Effector memory CD4-positive, alpha-beta T cell (primary cell): Measurements from ENCODE around the gene RNASEL.
A peak's percentile ranks its signal among the peaks of the same experiment; 100 is the strongest.

Experiments
- DNase-seq, 3 donors: peaks; one replicate each; pipeline ENCODE4 v3.0.0-alpha.2; 2020
- H3K27ac ChIP-seq: 2 replicates; pipeline ENCODE4 v1.7.0; 2013; ENCODE audit warnings: mild to moderate bottlenecking, low read length, moderate library complexity; ENCODE audit not compliant: insufficient read depth, poor library complexity, severe bottlenecking
- H3K27me3 ChIP-seq: replicated peaks from 2 replicates; pipeline ENCODE4 v1.7.0; 2013; ENCODE audit warnings: mild to moderate bottlenecking, low read length; ENCODE audit not compliant: insufficient read depth, control insufficient read depth, poor library complexity, severe bottlenecking
- H3K36me3 ChIP-seq: 2 replicates; pipeline ENCODE4 v1.7.0; 2013; ENCODE audit warnings: mild to moderate bottlenecking, low read length, moderate library complexity; ENCODE audit not compliant: control insufficient read depth, insufficient read depth
- H3K4me1 ChIP-seq: 2 replicates; pipeline ENCODE4 v1.7.0; 2013; ENCODE audit warnings: low read length, mild to moderate bottlenecking; ENCODE audit not compliant: control insufficient read depth, insufficient read depth, poor library complexity, severe bottlenecking
- H3K4me3 ChIP-seq: 2 replicates; pipeline ENCODE4 v1.7.0; 2013; ENCODE audit warnings: low read length, low read depth, mild to moderate bottlenecking; ENCODE audit not compliant: insufficient read depth, poor library complexity, severe bottlenecking
- H3K9me3 ChIP-seq: 2 replicates; pipeline ENCODE4 v1.7.0; 2013; ENCODE audit warnings: mild to moderate bottlenecking, low read length, moderate library complexity; ENCODE audit not compliant: control insufficient read depth

RNASEL gene

DNA sequence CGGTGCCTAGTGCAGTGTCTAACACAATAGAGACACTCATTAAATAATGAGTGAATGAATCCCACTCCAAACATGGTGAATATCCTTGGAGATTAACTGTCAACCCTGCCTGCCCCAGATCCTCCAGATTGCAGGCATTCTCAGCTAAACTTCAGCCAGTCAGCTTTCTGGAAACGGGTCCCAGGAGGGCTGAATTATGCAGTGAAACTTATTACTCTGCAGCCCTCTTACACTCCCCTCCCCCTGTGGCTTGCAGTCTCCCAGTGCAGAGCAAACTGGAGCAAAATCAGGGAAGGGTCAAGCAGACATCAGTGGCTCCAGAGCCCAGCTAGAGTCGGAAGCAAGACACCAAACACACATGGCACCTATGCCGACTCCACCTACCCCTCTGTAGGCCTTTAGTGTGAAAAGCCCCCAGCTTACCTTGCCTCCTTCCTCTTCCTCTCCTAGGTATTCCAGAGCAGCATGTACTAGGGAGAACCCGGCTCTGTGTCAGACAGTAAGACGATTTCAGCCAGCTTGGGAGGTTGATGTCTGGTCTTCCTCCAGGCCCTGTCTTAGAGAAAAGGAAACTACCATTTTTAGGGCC is 21.6 kb upstream of the RNASEL start:
- no peaks in the 10 kb centered on the region for H3K27me3 ChIP-seq
- no peaks in the 10 kb centered on the region for H3K9me3 ChIP-seq
- peaks cover 16% of the 10 kb centered on the region for H3K4me1 ChIP-seq
- no peak overlapping the region for H3K27ac ChIP-seq
- DNase-seq = no peak
- H3K4me3 ChIP-seq = no peak overlapping the region
- H3K36me3 ChIP-seq = no peaks in the 10 kb centered on the region

DNA sequence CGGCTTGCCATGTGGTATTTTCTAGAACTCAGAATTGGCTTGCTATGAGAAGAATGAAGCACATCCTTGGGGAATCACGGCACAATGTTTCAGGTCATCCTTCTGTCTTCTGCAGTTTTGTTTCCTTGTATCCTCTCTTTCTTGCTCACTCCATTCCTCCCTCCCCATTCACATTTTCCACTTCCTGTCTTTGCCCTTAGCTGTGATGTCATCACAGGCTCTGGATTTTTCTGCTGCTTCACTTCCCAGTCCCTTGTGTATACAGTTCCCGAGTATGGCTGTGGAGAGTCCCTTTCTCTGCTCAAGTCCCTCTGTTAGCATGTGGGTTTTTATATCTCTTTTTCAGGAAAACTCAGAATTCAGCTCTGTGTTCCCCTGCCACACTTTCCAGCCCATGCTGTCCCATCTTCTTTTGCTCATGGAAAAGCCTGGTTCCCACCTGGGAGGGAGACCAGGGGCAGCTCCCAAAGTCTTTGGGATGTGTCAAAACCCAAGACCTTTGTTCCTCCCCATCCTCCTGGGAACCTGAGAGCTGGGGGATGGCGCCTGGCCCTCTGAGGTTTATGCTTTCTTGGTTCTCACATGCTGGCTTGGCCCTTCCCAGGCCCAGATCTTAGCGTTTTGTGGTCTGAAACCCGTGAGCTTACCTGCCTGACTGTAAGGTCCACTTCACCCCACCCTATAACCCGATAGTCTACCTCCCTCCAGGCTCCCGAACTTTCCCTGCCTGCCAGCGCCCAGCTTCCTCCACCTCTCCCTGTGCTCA is 20.0 kb upstream of the RNASEL start:
- Histone ChIP-seq H3K4me1 (peaks cover 7% of the 10 kb centered on the region), H3K4me3 (no peak overlapping the region), H3K36me3 (no peaks in the 10 kb centered on the region), H3K27ac (no peak overlapping the region), H3K27me3 (no peaks in the 10 kb centered on the region), H3K9me3 (no peaks in the 10 kb centered on the region)
- DNase-seq = no peak

DNA sequence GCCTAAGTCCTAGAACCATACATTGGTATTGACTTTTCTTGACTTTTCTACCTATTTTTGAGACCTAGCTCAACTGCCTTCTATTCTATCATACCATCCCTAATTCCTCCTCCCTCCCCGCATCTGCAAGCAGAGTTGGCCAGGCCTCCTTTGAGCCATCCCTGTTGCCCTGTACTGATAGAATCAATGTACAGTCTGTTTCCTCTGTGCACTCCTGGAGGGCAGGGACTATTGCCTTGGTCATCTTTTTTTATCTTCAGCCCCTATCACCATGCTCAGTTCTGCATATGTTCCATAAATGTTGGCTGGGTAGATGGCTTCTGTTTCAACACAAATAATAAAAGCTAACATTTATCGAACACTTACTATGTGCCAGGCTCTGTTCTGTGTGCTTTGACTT is 19.2 kb upstream of the RNASEL start:
- Histone ChIP-seq H3K27me3 (no peaks in the 10 kb centered on the region), H3K36me3 (no peaks in the 10 kb centered on the region)

DNA sequence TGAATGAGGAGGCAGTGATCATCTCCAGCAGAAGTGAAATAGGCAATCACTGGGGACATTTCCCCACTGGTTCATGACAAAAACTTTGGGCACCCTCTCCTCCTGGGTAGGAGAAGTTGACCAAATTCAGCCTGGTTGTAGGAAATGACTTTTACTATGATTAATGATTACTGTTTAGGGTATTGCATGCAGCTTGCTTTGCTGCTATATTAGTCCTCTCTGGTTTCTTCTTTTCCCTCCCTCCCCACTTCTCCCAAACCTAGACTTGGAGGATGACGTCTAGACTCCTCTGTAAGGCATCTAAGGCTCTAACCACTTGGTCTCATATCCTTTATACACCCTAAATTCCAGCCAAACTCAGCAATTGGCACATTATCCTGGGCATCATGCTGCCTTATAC is 18.5 kb upstream of the RNASEL start:
- no peak for DNase-seq
- H3K27me3 ChIP-seq = no peaks in the 10 kb centered on the region
- no peak overlapping the region for H3K4me3 ChIP-seq
- no peak overlapping the region for H3K27ac ChIP-seq
- no peaks in the 10 kb centered on the region for H3K9me3 ChIP-seq
- no peaks in the 10 kb centered on the region for H3K36me3 ChIP-seq
- H3K4me1 ChIP-seq = peaks cover 22% of the 10 kb centered on the region

More for the DNA sequence above, 19.2 kb upstream of the RNASEL start:
- no peak for DNase-seq
- H3K9me3 ChIP-seq = no peaks in the 10 kb centered on the region
- H3K4me3 ChIP-seq = no peak overlapping the region
- no peak overlapping the region for H3K27ac ChIP-seq
- peaks cover 15% of the 10 kb centered on the region for H3K4me1 ChIP-seq

DNA sequence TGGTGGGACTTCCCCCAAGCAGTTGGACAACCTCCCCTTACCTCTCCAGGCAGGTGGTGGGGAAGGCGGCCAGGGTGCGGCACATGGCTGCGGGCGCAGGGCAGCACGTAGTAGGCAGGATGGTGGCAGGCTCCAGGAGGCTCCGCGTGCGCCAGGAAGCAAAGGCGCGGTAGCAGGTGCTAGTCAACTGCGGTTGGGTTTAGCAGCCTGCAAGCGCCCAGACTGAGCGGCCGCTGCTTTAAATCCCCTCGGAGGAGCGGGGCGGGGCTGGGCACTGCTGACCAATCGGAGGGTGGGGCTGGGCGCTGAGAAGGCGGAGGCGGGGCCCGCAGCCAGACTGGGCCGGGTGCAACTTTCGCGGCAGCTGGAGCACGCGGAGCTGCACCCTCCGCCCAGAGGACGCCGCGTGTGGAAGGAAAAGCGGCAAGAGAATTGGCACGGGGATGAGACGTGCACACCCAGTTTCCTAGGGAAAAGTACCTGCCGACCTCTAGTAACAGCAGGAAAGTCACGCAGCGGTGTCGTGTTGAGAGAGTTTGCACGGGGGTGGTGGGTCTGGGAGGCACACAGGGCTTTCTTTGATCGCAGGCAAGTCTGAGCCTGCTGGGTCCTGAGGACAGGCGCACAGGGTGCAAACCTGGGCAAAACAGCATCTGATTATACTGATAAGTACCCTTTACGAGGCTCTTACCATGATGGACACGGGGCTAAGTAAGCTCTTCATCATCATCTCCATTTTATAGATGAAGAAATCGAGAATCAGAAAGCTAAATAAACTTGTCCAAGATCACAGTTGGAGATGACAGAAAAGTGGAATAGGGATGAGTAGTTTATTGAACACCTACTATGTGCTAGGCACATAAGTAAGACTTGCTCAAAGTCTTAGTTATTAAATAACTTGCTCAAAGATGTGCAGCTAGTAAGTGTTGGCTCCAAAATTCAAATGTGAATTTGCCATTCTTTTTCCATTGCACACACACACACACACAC is 15.4 kb upstream of the RNASEL start, which contains the start of gene RGS16:
TSS of gene RGS16 (minus strand) at position 215 of the 990 bp plus-strand sequence. CDS start at position 85, 130 bp downstream.
- peaks cover 16% of the 10 kb centered on the region for H3K36me3 ChIP-seq
- no peaks in the 10 kb centered on the region for H3K27me3 ChIP-seq
- peak; percentile 82 to 86 (median 83) for DNase-seq
- H3K4me1 ChIP-seq = peaks cover 23% of the 10 kb centered on the region
- peak within 1 kb of the TSS; percentile 66 for H3K27ac ChIP-seq
- H3K4me3 ChIP-seq = peak within 1 kb of the TSS; percentile 52
- H3K9me3 ChIP-seq = no peaks in the 10 kb centered on the region

DNA sequence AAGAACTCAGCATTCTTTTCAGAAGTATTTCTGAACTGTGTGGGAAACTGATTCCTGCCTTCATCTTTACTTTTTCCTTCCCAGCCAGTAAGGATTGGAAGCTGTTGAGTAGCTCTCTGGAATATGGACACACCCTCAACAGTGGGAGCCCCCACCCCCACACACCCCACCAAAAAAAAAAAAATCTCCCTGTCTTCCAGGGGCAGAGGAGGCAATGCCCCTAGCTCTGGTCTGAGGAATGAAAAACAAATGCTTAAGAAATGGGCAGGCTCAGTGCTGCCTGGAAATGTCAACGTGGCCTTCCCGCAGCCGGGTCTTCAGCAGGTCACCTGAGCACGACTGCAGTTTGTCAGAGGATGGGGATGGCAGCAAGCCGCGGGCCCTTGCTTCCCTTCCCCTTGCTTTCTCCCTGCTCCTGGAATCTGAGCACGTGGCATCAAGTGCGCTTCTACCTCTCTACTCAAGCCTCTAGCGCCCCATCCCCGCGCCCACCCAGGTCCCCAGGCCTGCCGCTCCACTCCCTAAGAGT is 14.7 kb upstream of the RNASEL start:
- Histone ChIP-seq H3K36me3 (peaks cover 20% of the 10 kb centered on the region), H3K4me1 (peaks cover 23% of the 10 kb centered on the region), H3K27ac (peak overlapping the region; percentile 66), H3K4me3 (peak overlapping the region; percentile 52), H3K27me3 (no peaks in the 10 kb centered on the region), H3K9me3 (no peaks in the 10 kb centered on the region)
- DNase-seq = no peak

DNA sequence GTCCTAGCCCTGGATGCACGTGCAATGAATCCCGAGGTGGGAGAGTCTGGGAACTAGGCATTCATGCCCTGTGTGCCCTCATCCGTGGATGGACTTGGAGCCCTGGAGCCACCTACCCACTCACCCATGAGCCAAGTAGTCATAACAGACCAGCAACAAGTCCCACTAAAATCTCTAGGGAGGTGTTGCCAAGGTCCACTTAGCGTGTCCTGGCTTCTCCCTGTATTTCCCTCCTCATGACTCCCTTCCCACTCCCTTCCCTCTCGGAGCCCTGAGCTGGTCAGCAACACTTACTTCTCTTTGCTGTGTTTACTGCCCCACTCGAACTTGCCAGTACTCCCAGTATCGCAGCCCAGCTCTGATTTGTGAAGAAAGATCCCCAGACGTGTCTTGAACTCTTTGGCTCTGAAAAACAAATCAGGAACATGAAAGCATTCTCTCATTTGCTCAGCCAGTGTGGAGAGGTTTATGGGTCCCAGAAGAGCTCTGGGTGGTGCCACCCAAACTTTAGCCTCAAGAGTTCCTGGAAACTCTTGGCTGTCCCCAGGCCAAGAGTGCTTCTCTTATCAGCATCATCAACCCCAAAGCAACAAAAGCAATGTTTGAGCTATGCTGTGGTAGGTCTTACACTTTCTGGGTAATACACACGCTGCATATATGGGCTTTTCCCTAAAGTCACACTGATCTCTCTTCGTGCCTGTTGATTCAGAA is 14.0 kb upstream of the RNASEL start:
- Histone ChIP-seq H3K36me3 (peaks cover 20% of the 10 kb centered on the region), H3K27me3 (no peaks in the 10 kb centered on the region), H3K4me3 (peak overlapping the region; percentile 52), H3K9me3 (no peaks in the 10 kb centered on the region), H3K4me1 (peaks cover 23% of the 10 kb centered on the region), H3K27ac (peak overlapping the region; percentile 66)
- DNase-seq = no peak

DNA sequence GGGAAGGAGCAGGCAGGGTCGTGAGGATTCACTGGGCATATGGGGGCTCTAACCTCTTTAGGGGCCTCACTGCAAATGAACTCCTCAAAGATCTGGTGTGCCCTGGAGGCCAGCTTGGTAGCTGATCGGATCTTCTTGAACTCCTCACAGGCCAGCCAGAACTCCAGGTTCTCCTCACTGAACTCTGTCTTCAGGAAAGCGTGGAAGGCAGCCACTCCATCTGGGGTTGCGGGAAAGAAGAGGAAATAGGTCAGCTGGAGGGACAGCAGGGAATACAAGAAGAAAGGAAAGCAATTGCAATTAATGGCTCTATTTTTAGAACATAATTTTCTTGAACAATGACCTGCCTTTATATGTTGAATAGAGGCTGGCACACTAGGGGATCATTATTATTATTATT is 12.9 kb upstream of the RNASEL start:
- Histone ChIP-seq H3K9me3 (no peaks in the 10 kb centered on the region), H3K27ac (peak overlapping the region; percentile 39), H3K27me3 (no peaks in the 10 kb centered on the region), H3K4me1 (peaks cover 23% of the 10 kb centered on the region), H3K4me3 (no peak overlapping the region), H3K36me3 (peaks cover 20% of the 10 kb centered on the region)
- DNase-seq = no peak

DNA sequence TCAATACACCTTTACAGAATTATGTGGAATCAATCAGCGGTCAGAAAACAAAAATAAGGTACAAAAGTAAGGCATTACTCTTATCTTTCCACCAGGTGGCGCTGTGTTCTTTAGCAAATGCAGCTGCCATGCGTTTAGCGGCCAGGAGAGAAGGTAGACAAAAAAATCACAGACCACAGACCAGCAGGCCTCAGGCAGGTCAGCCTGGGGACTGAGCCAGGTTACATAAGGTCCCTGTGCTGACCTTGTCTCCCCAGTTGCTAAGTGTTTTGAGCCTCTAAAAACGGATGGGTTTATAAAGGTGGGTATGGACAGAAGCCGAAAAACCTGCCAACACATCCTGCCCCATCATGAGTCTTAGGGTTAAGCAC is 12.3 kb upstream of the RNASEL start:
- peaks cover 23% of the 10 kb centered on the region for H3K4me1 ChIP-seq
- H3K4me3 ChIP-seq = no peak overlapping the region
- H3K27ac ChIP-seq = peak overlapping the region; percentile 6
- peak; percentile 31 to 62 (median 51) for DNase-seq
- H3K27me3 ChIP-seq = no peaks in the 10 kb centered on the region
- H3K36me3 ChIP-seq = peaks cover 20% of the 10 kb centered on the region
- H3K9me3 ChIP-seq = no peaks in the 10 kb centered on the region
